ENCODE measurements around the gene CNTN4.
A peak's percentile ranks its signal among the peaks of the same experiment; 100 is the strongest.

CNTN4 gene

DNA sequence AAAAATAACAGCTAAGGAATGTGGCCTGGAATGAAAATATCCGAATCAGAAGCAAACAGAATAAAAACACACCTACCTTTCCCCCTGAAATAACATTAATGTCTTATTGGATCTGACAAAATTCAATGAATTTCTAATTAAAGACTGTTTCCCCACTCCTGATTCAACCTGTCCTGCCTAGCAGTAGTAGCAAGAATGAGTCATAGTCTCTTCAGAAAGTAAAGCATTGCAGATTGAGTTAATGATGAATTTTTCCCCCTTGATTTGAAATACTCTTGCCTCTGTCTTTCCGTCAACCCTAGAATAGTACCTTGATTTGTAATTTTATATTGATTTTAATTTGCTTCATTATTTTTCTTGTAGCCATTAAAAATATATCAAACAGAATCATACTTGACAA is 212.4 kb downstream of the CNTN4 start:
- Histone ChIP-seq H3K27me3 (ENCODE audit: control insufficient read depth, insufficient read depth, low read length, poor library complexity, severe bottlenecking) (no peaks in the 10 kb centered on the region), H3K9me3 (ENCODE audit: control insufficient read depth, low read length) (no peaks in the 10 kb centered on the region), H3K36me3 (ENCODE audit: control insufficient read depth, insufficient read depth, low read length) (no peaks in the 10 kb centered on the region), H3K4me3 (ENCODE audit: insufficient read depth, low read depth, low read length) (no peak overlapping the region), H3K27ac (ENCODE audit: insufficient read depth, low read depth, low read length, poor library complexity, severe bottlenecking) (no peak overlapping the region), H3K4me1 (ENCODE audit: control insufficient read depth, insufficient read depth, low read length) (no peaks in the 10 kb centered on the region)
- 90% methylated on average over 1 of the region's 2 CpGs; no CpG with 5 or more reads in 1 of the 2 experiments for WGBS, 2 experiments

- Histone ChIP-seq H3K4me1 (ENCODE audit: control insufficient read depth, insufficient read depth, low read length) (no peaks in the 10 kb centered on the region), H3K36me3 (ENCODE audit: control insufficient read depth, insufficient read depth, low read length) (no peaks in the 10 kb centered on the region), H3K9me3 (ENCODE audit: control insufficient read depth, low read length) (no peaks in the 10 kb centered on the region), H3K27ac (ENCODE audit: insufficient read depth, low read depth, low read length, poor library complexity, severe bottlenecking) (no peak overlapping the region), H3K4me3 (ENCODE audit: insufficient read depth, low read depth, low read length) (no peak overlapping the region), H3K27me3 (ENCODE audit: control insufficient read depth, insufficient read depth, low read length, poor library complexity, severe bottlenecking) (no peaks in the 10 kb centered on the region)
- WGBS, 2 experiments: 74 to 82% methylated on average over 7 of the region's 7 CpGs
Measured at GRCh38 chr3:2317521-2317920, 218.9 kb downstream of the CNTN4 start.

- no peaks in the 10 kb centered on the region for H3K9me3 ChIP-seq (ENCODE audit: control insufficient read depth, low read length)
- H3K27me3 ChIP-seq (ENCODE audit: control insufficient read depth, insufficient read depth, low read length, poor library complexity, severe bottlenecking): no peaks in the 10 kb centered on the region
- H3K36me3 ChIP-seq (ENCODE audit: control insufficient read depth, insufficient read depth, low read length): no peaks in the 10 kb centered on the region
- no peak overlapping the region for H3K27ac ChIP-seq (ENCODE audit: insufficient read depth, low read depth, low read length, poor library complexity, severe bottlenecking)
- H3K4me3 ChIP-seq (ENCODE audit: insufficient read depth, low read depth, low read length): no peak overlapping the region
- no peaks in the 10 kb centered on the region for H3K4me1 ChIP-seq (ENCODE audit: control insufficient read depth, insufficient read depth, low read length)
- 84 to 94% methylated on average over 2 to 3 of the region's 3 CpGs for WGBS, 2 experiments
Measured at GRCh38 chr3:2334921-2335320, 236.3 kb downstream of the CNTN4 start.

DNA sequence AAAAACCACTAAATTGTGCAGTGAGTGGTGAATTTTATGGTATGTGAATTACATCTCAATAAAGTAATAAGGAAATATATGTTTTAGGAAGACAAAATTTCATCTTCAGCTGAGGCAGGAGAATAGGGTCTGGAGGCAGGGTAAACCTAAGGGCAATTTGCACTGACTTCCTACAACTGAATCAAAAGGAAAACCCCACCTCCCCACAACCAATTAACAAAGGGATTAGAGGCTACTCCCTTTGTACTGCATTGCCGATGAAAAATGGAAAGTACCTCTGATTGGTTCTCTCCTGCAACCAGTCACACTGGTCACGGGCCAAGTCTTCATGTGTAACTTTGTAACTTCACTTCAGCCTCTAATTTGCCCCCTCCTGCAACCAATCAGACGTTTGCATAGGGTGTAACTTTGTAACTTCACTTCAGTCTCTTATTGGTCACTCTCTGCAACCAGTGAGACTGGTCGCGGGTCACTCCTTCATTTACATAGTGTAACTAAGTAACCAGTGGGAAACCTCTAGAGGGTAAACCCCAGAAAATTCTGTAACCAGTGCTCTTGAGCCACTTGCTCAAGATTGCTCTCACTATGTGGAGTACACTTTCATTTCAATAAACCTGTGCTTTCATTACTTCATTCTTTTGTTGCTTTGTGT is 244.5 kb downstream of the CNTN4 start:
- Histone ChIP-seq H3K36me3 (ENCODE audit: control insufficient read depth, insufficient read depth, low read length) (no peaks in the 10 kb centered on the region), H3K4me3 (ENCODE audit: insufficient read depth, low read depth, low read length) (no peak overlapping the region), H3K27me3 (ENCODE audit: control insufficient read depth, insufficient read depth, low read length, poor library complexity, severe bottlenecking) (no peaks in the 10 kb centered on the region), H3K4me1 (ENCODE audit: control insufficient read depth, insufficient read depth, low read length) (no peaks in the 10 kb centered on the region), H3K9me3 (ENCODE audit: control insufficient read depth, low read length) (no peaks in the 10 kb centered on the region), H3K27ac (ENCODE audit: insufficient read depth, low read depth, low read length, poor library complexity, severe bottlenecking) (no peak overlapping the region)
- WGBS, 2 experiments: 92 to 95% methylated on average over 5 of the region's 5 CpGs

- Histone ChIP-seq H3K27ac (ENCODE audit: insufficient read depth, low read depth, low read length, poor library complexity, severe bottlenecking) (no peak overlapping the region), H3K27me3 (ENCODE audit: control insufficient read depth, insufficient read depth, low read length, poor library complexity, severe bottlenecking) (no peaks in the 10 kb centered on the region), H3K4me3 (ENCODE audit: insufficient read depth, low read depth, low read length) (no peak overlapping the region), H3K9me3 (ENCODE audit: control insufficient read depth, low read length) (no peaks in the 10 kb centered on the region), H3K36me3 (ENCODE audit: control insufficient read depth, insufficient read depth, low read length) (no peaks in the 10 kb centered on the region), H3K4me1 (ENCODE audit: control insufficient read depth, insufficient read depth, low read length) (peaks cover 7% of the 10 kb centered on the region)
- WGBS, 2 experiments: 95% methylated on average over 28 of the region's 28 CpGs
Measured at GRCh38 chr3:2352134-2352762, 253.6 kb downstream of the CNTN4 start.

GRCh38 chr3:2354702-2355101 is 256.0 kb downstream of the CNTN4 start:
- WGBS, 2 experiments: 38 to 43% methylated on average over 1 of the region's 1 CpG
- Histone ChIP-seq H3K27ac (ENCODE audit: insufficient read depth, low read depth, low read length, poor library complexity, severe bottlenecking) (peak overlapping the region; percentile 46), H3K9me3 (ENCODE audit: control insufficient read depth, low read length) (no peaks in the 10 kb centered on the region), H3K27me3 (ENCODE audit: control insufficient read depth, insufficient read depth, low read length, poor library complexity, severe bottlenecking) (no peaks in the 10 kb centered on the region), H3K4me1 (ENCODE audit: control insufficient read depth, insufficient read depth, low read length) (peaks cover 7% of the 10 kb centered on the region), H3K4me3 (ENCODE audit: insufficient read depth, low read depth, low read length) (no peak overlapping the region), H3K36me3 (ENCODE audit: control insufficient read depth, insufficient read depth, low read length) (no peaks in the 10 kb centered on the region)

- 82 to 94% methylated on average over 3 of the region's 3 CpGs for WGBS, 2 experiments
- Histone ChIP-seq H3K9me3 (ENCODE audit: control insufficient read depth, low read length) (no peaks in the 10 kb centered on the region), H3K27me3 (ENCODE audit: control insufficient read depth, insufficient read depth, low read length, poor library complexity, severe bottlenecking) (no peaks in the 10 kb centered on the region), H3K27ac (ENCODE audit: insufficient read depth, low read depth, low read length, poor library complexity, severe bottlenecking) (no peak overlapping the region), H3K4me1 (ENCODE audit: control insufficient read depth, insufficient read depth, low read length) (peaks cover 7% of the 10 kb centered on the region), H3K4me3 (ENCODE audit: insufficient read depth, low read depth, low read length) (no peak overlapping the region), H3K36me3 (ENCODE audit: control insufficient read depth, insufficient read depth, low read length) (no peaks in the 10 kb centered on the region)
Measured at GRCh38 chr3:2356298-2356950, 257.8 kb downstream of the CNTN4 start.

- H3K27me3 ChIP-seq (ENCODE audit: control insufficient read depth, insufficient read depth, low read length, poor library complexity, severe bottlenecking): no peaks in the 10 kb centered on the region
- 80 to 100% methylated on average over 1 to 2 of the region's 2 CpGs for WGBS, 2 experiments
- no peaks in the 10 kb centered on the region for H3K36me3 ChIP-seq (ENCODE audit: control insufficient read depth, insufficient read depth, low read length)
Measured at GRCh38 chr3:2360815-2361214, 262.1 kb downstream of the CNTN4 start.

GRCh38 chr3:2362122-2362521 is 263.5 kb downstream of the CNTN4 start:
- WGBS, 2 experiments: 95 to 96% methylated on average over 6 of the region's 6 CpGs
- Histone ChIP-seq H3K27me3 (ENCODE audit: control insufficient read depth, insufficient read depth, low read length, poor library complexity, severe bottlenecking) (no peaks in the 10 kb centered on the region), H3K27ac (ENCODE audit: insufficient read depth, low read depth, low read length, poor library complexity, severe bottlenecking) (no peak overlapping the region), H3K4me1 (ENCODE audit: control insufficient read depth, insufficient read depth, low read length) (peaks cover 4% of the 10 kb centered on the region), H3K36me3 (ENCODE audit: control insufficient read depth, insufficient read depth, low read length) (no peaks in the 10 kb centered on the region), H3K4me3 (ENCODE audit: insufficient read depth, low read depth, low read length) (no peak overlapping the region), H3K9me3 (ENCODE audit: control insufficient read depth, low read length) (no peaks in the 10 kb centered on the region)

More at GRCh38 chr3:2360815-2361214, 262.1 kb downstream of the CNTN4 start:
- Histone ChIP-seq H3K4me1 (ENCODE audit: control insufficient read depth, insufficient read depth, low read length) (peaks cover 4% of the 10 kb centered on the region), H3K27ac (ENCODE audit: insufficient read depth, low read depth, low read length, poor library complexity, severe bottlenecking) (no peak overlapping the region), H3K9me3 (ENCODE audit: control insufficient read depth, low read length) (no peaks in the 10 kb centered on the region), H3K4me3 (ENCODE audit: insufficient read depth, low read depth, low read length) (no peak overlapping the region)

GRCh38 chr3:2363854-2364253 is 265.2 kb downstream of the CNTN4 start:
- Histone ChIP-seq H3K4me3 (ENCODE audit: insufficient read depth, low read depth, low read length) (no peak overlapping the region), H3K9me3 (ENCODE audit: control insufficient read depth, low read length) (no peaks in the 10 kb centered on the region), H3K27ac (ENCODE audit: insufficient read depth, low read depth, low read length, poor library complexity, severe bottlenecking) (no peak overlapping the region), H3K27me3 (ENCODE audit: control insufficient read depth, insufficient read depth, low read length, poor library complexity, severe bottlenecking) (no peaks in the 10 kb centered on the region), H3K4me1 (ENCODE audit: control insufficient read depth, insufficient read depth, low read length) (peaks cover 4% of the 10 kb centered on the region), H3K36me3 (ENCODE audit: control insufficient read depth, insufficient read depth, low read length) (no peaks in the 10 kb centered on the region)
- 71 to 100% methylated on average over 1 of the region's 2 CpGs for WGBS, 2 experiments

Data from ectodermal cell (in vitro differentiated cells).